ENCODE data around the gene STX4. TPM values are rescaled to one million over a fixed set of nuclear protein-coding genes. Genes with fewer than 3 reads are reported as not detected.

Gene STX4
- total RNA-seq, 1 experiment from 2014 or later, result 25.1 TPM

DNA sequence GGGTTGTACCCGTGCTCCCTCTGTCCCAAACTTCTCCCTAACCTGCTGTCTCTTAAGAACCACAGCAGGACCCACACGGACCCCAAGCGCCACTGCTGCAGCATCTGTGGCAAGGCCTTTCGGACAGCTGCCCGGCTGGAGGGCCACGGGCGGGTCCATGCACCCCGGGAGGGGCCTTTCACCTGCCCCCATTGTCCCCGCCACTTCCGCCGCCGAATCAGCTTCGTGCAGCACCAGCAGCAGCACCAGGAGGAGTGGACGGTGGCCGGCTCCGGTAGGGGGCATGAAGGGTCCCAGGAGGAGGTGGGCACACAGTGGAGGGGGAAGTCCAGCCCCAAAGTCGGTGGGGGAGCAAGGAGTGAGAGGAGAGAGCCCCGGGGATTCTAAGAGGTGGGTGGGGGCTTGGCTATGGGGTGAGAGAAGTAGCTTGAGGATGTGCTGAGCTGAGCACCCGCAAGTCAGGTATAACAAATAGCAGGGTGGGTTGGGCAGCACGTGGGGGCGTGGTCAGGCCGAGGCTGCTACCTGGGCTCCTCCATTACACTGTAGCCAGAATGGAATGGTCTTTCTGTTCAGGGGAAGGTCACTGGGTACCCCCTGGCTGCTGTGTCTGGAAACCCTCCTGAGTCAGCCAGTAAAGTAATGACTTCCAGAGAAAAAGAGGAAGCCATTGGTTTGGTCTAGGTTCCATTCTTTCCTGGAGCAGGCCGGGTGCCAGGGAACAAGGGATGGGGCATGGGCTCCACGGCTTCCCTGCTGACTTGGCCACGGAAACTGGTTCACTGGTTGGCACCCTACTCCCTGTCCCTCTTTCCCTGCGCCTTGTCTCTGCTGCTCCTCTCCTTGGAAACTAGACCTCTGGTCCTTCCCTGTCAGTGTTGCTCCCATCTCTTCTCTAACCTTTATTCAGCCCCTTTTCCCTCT is 48.3 kb downstream of the STX4 start:
- no peak for DNase-seq (ENCODE audit: extremely low read depth, low read depth)

DNA sequence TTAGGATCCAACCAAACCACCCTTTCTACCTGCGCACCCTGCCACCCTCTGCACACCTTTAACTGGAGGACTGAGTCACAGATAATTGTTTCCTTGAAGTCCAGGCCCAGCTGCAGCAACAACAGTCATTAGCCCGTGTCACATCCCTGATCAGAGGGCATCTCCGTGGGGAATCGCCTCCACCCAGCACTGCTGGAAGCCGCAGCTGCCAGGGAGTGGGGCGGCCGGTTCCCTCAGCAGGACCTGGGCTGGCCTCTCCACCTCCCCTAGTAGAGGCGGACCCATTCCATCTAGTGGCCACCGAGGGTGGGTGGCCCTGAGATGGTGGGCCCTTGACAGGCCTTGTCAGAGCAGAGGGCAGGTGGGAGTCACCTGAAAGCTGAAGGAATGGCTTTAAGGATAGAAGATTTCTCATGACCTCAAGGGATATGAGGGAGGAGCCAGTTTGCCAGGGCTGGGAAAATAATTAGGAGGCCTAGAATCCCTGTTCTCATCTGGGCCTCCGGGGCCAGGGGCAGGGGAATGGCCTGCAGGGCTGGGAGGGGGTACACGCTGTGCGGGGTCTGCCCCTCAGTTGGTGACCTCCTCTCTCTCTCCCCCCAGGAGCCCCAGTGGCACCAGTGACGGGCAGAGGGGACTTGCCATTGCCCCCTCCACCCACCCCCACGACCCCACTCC is 49.1 kb downstream of the STX4 start:
- no peak for DNase-seq (ENCODE audit: extremely low read depth, low read depth)

DNA sequence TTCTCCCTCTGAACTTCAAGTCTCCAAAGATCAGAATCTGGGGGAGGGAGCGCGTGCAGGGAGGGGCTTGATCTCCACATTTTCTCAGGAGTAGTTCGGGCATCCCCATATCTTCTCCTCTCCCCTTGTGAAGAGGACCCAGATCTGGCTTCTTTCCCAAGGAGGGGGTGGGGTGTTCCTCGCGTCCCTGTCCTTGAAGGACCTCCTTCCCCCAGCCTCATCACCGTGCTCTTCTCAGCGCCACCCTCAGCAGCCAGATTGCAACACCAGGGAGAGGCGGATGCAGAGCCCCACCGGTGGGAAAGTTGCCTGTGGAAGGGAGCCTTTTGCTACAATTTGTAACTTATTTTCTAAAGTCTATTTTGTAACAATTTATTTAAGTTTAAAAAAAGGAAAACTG is 49.7 kb downstream of the STX4 start:
- DNase-seq (ENCODE audit: extremely low read depth, low read depth), result no peak

DNA sequence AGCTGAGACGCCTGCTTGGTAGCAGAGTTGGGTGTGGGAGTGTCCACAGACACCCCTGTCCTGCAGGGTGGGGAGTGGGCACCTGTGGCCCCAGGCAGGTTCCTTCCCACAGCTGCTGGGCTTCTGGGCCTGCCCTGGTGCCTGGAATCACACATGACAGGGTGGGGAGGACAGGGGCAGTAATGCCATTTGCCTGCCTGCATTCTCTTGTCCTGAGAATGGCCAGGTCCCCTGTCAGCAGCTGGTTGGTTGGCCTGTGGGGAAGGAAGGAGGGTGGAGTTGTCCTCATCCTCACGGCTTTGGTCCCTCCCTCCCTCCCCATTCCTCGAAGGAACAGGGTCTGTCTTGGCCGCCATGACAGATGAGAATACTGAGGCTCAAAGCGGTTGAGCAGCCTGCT is 50.2 kb downstream of the STX4 start:
- no peak for DNase-seq (ENCODE audit: extremely low read depth, low read depth)

DNA sequence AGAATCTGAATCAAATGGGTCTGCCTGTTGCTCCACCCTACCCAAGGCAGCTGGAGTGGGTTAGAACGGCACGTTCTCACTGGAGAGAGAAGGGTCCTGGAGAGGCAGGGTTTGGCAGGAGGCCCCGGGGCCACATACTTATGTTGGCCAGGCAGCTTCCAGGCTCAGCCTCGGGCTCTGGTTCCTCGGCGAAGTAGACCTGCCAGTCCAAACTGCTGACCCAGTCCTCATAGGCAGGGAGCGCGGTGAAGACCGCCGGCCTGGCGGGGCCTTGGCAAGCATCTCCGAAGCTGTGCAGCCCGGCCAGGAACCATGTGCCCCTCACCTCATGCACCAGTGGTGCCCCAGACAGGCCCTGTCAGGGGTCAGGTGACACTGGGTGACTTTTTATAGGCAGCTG is 50.6 kb downstream of the STX4 start:
- no peak for DNase-seq (ENCODE audit: extremely low read depth, low read depth)

DNA sequence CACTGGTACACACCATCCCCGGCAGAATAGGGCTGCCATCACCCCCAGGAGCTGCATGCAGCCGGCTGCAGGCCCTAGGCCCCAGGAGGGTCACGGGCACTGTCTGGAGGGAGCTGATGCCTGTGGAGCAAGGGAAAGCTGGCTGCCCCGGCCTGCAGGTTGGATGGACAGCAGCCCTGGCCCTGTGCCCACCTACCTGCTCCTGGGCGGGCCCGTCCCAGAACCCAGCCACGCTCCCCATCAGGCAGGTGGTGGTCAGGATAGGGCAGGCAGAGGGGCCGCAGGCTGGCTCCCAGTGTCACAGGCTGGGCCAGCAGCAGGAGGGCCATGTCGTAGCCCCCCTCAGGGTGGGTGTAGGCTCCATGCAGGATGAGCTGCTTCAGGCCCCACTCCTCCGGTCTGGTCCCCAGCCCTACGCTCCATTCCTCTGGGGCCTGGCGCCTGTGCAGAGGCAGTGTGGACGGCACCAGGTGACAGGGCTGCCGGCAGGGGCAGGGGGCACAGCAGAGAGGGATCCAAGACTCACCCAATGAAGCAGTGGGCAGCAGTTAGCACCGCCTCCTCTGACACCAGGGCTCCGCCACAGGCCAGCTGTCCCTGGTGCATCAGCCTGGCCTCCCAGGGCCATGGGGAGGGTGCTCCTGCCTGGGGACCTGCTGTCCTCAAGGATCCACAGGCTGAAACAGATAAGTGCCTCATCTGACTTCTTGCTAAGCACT is 51.4 kb downstream of the STX4 start:
- no peak for DNase-seq (ENCODE audit: extremely low read depth, low read depth)

DNA sequence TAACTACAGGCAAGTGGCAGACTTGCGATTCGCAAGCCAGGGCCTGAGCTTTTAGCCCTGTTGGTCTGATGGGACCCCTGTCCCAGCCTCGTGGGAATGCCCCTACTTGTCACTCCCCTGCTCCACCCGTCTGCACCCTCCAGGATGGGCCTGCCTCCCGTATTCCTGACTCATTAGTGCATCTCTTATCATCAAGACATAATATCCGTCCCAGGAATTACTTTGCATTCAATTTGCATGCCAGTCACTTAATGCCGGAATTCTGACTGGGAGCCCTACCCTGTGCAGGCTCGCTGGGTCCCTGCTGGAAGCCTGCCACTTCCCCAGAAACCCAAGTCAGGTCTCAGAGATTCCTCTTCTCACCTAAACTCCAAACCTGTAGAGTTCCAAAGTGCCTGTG is 52.1 kb downstream of the STX4 start:
- DNase-seq (ENCODE audit: extremely low read depth, low read depth), result no peak

DNA sequence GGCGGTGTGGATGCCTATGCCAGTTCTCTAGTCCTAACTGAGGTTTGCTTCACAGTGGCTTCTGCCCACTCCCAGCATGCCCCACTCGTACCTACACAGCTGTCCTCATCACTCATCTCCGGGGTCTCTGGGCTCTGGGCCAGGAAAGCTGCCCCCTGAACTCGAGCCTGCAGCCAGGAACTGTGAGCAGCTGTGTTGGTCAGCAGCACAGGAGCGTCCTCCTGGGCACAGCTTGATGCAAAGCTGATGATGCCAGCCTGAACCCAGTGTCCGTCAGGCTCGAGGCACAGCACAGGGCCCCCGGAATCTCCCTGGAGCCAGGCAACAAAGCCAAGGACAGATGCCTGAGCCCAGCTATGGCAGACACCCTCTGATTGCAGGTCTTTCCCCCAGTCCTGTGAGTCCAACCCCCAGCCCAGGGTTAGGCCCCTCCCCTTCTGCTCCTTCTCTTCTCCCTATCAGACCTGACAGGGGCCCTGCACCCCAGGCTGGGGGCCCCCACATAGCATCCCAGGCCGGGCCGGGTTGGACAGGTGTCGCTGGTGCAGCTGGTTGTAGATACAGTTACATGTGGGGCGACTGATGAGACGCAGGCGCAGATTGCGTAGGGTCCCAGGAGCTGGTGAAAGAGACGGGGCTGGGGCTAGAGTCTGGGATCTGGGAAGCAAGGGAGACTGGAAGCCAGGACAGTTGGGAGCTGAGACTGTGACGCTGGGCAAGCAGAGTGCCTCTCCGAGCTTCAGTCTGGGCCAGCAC is 52.7 kb downstream of the STX4 start:
- DNase-seq (ENCODE audit: extremely low read depth, low read depth), result no peak

DNA sequence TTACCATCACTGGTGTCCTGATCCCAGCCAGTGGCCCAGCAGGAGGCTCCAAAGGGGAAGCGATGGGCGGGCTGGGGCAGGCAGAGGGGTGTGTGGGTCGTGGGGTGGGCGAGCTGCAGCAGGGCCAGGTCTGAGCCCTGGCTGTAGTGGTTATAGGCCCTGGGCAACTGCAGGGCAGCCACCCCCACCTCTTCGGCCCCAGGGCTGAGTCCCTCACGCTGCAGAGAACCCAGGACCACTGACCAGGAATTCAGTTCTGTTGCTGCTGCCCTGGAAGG is 53.2 kb downstream of the STX4 start:
- DNase-seq (ENCODE audit: extremely low read depth, low read depth), result no peak

DNA sequence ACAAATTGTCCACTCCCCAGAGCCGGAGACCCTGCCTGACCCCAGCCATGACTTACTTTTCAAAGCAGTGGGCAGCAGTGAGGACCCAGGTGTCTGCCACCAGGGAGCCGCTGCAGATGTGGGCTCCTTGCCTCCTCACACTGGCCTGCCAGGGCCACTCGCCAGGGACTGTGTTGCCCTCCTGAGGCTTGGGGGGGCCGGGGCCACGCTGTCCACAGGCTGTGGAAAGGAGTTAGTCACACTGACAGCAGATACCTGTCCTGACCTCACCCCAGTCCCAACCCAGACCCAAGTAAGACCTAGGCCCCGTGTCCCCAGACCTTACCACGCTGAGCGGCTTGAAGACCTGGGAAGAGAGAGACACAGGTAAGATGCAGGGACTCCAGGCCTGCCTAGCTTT is 54.1 kb downstream of the STX4 start:
- no peak for DNase-seq (ENCODE audit: extremely low read depth, low read depth)

DNA sequence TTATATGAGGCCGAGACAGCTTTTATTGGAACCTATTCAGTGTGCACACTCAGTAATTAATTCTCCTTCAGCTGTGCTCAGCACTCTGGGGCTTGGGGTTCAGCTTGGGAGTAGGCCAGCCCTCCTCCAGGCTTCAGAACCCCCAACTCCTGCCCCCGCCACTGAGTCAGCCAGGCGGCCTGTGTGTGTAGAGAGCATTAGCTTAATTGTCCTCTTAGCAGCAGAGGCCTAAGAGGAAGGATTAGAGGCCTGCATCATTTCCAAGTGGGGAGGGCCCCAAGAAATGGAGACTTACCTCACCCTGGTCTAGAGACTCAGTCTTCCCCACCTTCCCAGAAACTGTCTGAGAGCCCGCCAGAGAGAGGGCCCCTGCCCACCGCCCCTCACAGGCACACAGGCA is 54.6 kb downstream of the STX4 start:
- DNase-seq (ENCODE audit: extremely low read depth, low read depth), result no peak

DNA sequence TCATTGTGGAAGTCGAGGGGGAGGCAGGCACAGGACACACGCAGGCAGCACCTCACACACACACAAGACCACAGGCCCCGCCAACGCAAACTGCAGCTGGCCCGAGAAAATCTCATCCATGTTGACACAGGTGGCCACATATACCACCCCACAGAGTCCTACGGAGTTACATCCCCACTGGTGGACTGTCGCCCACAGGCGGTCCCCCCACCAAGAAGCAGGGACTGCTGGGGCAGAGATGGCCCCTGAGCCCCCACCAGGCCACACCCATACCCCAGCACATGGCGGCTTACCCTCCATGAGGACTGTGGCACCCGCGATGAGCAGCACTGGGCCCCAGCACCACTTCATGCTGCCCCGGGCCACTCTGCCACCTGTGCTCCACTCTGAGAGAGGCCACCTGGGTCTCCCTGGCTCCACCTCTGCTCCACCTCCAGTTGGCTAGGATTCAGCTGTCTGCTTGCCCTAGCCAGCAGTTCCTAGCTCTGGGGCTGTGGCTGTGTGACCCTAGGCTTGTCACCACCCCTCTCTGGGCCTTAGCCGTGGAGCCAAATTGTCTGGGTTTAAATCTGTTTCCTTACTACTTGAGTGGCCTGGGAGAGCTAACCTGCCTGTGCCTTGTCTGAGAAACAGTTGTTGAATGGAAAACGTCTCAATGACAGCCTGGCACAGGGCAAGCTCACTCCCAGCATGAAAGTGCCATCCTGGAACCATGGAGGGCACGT is 55.3 kb downstream of the STX4 start, which contains the start of gene PRSS53:
TSS of gene PRSS53 (minus strand) at position 485 of the 725 bp plus-strand sequence. CDS start at position 351, 134 bp downstream.
- DNase-seq (ENCODE audit: extremely low read depth, low read depth), result no peak

DNA sequence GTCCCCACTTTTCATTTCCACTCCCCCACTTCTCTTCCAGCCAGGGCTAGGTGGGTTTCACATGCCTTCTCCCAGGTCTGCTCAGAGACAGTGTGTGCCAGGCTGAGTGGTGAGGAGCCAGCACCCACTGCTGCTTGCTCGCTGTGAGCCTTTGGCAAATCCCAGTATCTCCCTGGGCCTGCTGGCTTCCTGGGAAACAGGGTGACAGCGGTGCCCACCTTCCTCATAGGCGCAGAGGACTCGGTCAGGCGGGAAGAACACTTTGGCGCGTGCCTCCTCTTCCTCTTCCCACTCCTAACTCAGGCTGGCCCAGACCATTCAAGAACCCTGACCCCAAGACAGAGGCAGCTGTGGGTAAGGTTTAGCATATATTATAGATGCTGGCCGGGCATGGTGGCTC is 55.8 kb downstream of the STX4 start:
- no peak for DNase-seq (ENCODE audit: extremely low read depth, low read depth)

Other genes with a start within 250 kb of the STX4 start
- 10.9 and 11.1 TPM in 2 replicates for gene ZNF629, start 246.4 kb upstream of the STX4 start, total RNA-seq (2014; rRNA removed; shearing (Covaris generic))
- gene BCL7C, start 139.5 kb upstream of the STX4 start, total RNA-seq (2014; rRNA removed; shearing (Covaris generic)), result 34.1 and 45.1 TPM in 2 replicates
- gene CTF1, start 136.9 kb upstream of the STX4 start, total RNA-seq (2014; rRNA removed; shearing (Covaris generic)), result 0.59 and 0.92 TPM in 2 replicates
- 12.3 and 14.2 TPM in 2 replicates for gene FBXL19, start 110.0 kb upstream of the STX4 start, total RNA-seq (2014; rRNA removed; shearing (Covaris generic))
- 20.1 and 21.9 TPM in 2 replicates for gene ORAI3, start 84.5 kb upstream of the STX4 start, total RNA-seq (2014; rRNA removed; shearing (Covaris generic))
- gene SETD1A, start 75.8 kb upstream of the STX4 start, total RNA-seq (2014; rRNA removed; shearing (Covaris generic)), result 5.0 and 6.8 TPM in 2 replicates
- gene HSD3B7, start 48.4 kb upstream of the STX4 start, total RNA-seq (2014; rRNA removed; shearing (Covaris generic)), result 16.0 and 17.0 TPM in 2 replicates
- 0.10 and 0.46 TPM in 2 replicates for gene STX1B, start 22.9 kb upstream of the STX4 start, total RNA-seq (2014; rRNA removed; shearing (Covaris generic))
- 8.5 and 10.6 TPM in 2 replicates for gene ZNF668, start 40.7 kb downstream of the STX4 start, total RNA-seq (2014; rRNA removed; shearing (Covaris generic))
- gene ZNF646, start 40.9 kb downstream of the STX4 start, total RNA-seq (2014; rRNA removed; shearing (Covaris generic)), result 12.6 and 13.8 TPM in 2 replicates
- gene PRSS53, start 55.4 kb downstream of the STX4 start, total RNA-seq (2014; rRNA removed; shearing (Covaris generic)), result 1.3 TPM in 2 replicates
- 138 and 148 TPM in 2 replicates for gene VKORC1, start 61.2 kb downstream of the STX4 start, total RNA-seq (2014; rRNA removed; shearing (Covaris generic))
- gene BCKDK, start 74.8 kb downstream of the STX4 start, total RNA-seq (2014; rRNA removed; shearing (Covaris generic)), result 24.0 and 26.9 TPM in 2 replicates
- 33.2 and 45.2 TPM in 2 replicates for gene KAT8, start 84.1 kb downstream of the STX4 start, total RNA-seq (2014; rRNA removed; shearing (Covaris generic))
- not detected in 2 replicates for gene PRSS8, start 102.2 kb downstream of the STX4 start, total RNA-seq (2014; rRNA removed; shearing (Covaris generic))
- gene PRSS36, start 116.5 kb downstream of the STX4 start, total RNA-seq (2014; rRNA removed; shearing (Covaris generic)), result not detected in 2 replicates
- 27.3 and 49.7 TPM in 2 replicates for gene FUS, start 146.6 kb downstream of the STX4 start, total RNA-seq (2014; rRNA removed; shearing (Covaris generic))
- gene PYCARD, start 169.2 kb downstream of the STX4 start, total RNA-seq (2014; rRNA removed; shearing (Covaris generic)), result not detected in 2 replicates
- gene TRIM72, start 180.6 kb downstream of the STX4 start, total RNA-seq (2014; rRNA removed; shearing (Covaris generic)), result under 0.01 TPM in 1 of 2 replicates, not detected in the other
- not detected in 2 replicates for gene PYDC1, start 183.6 kb downstream of the STX4 start, total RNA-seq (2014; rRNA removed; shearing (Covaris generic))
- gene ITGAM, start 226.4 kb downstream of the STX4 start, total RNA-seq (2014; rRNA removed; shearing (Covaris generic)), result not detected in 2 replicates